HG02884 (cell line): ENCODE measurements around the gene AGTR1.
"Not testable (repeated sequence)": the region's sequence is repeated elsewhere in the genome, so short reads cannot be mapped to it uniquely, and the experiment has no call there.

Experiments used
- ATAC-seq: cut with Tn5 transposase; IDR thresholded peaks from one replicate; pipeline ENCODE4 v1.9.1; 2021; ENCODE audit warnings: mild to moderate bottlenecking, moderate library complexity; ENCODE audit not compliant: unreplicated experiment

AGTR1 gene

DNA sequence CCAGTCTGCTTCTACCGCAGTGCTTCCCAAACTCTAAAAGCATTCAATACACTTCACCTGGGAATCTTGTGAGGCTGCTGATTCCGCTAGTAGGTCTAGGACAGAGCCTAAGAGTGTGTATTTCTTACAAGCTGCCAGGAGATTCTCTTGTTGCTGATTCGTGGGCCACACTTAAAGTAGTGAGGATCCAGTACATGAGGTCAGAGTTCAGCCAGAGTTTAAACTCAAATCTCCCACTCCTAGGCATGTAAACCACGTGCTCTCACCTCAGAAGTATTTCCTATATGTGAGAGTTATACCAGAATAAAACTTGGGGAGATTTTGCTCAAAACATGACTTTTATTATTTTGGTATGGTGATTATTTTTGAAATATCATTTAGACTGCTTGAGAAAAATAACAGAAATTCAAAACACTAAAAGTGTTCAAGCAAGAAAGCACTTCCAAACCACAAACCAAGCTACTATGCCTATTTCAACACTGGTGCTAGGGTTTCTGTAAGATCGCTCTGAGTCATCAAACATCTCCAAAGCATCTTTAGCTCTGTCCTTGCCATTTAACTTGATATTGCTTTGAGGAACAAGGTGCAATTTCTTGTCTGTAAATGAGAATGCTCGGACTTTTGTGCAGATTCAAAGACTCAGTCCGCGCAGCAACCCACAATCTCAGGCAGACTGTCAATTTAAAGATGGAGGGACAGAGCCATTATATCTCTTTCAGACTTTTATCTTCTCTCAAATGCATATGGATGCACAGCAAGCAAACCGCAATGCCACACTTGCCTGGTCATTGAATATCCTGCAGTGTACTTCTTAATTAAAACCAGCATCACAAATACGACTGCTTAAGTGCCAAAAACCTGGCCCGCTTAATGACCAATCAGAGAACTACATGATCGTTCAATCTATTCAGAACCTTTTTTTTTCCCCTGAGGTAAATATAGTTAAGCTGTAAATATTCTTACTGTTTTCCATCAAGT, 59.8 kb downstream of the AGTR1 start:
- no peak for ATAC-seq

DNA sequence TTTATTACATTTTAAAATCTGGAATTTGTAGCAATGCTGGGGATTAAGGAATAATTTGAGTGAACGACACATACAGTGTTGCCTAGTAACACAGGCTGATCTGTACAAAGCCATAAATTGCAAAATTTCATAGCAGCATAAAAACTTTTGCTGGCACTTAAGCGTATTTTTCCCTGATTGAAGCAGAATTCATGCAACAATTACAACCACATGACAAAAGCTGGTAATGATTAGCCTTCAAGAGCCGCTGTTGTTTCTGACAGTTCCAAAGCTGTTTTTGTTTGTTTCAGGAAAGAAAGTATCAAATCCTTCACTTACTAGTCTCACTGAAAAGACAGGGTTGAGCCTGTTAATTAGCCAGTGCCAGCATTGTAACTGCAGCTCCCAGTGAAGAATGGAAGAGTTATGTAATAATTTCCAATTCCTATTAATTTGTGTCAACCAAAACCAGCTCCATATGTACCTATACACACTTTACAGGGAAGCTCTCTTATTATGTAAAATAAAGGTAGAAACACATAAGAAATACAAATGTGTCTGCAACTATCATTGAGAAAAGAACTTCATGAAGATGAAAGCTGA, 60.7 kb downstream of the AGTR1 start:
- no peak for ATAC-seq

DNA sequence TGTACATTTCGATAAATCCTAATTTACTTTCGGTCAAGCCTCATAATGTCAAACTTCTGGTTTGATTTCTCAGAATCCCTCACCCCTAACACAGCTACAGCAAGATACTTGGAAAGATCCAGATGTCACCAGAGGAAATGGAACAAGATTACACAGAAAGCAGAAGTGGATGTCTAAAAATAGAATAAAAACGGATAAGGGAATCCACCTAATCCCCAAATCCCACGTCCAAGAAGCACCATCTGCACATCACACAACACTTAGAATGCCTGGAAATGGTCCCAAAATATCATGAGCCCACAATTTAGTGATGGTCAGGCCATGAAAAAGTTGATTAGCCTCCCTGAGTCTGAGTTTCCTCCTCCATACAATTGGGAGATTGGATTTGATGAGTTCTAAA, 61.7 kb downstream of the AGTR1 start:
- ATAC-seq, result no peak

DNA sequence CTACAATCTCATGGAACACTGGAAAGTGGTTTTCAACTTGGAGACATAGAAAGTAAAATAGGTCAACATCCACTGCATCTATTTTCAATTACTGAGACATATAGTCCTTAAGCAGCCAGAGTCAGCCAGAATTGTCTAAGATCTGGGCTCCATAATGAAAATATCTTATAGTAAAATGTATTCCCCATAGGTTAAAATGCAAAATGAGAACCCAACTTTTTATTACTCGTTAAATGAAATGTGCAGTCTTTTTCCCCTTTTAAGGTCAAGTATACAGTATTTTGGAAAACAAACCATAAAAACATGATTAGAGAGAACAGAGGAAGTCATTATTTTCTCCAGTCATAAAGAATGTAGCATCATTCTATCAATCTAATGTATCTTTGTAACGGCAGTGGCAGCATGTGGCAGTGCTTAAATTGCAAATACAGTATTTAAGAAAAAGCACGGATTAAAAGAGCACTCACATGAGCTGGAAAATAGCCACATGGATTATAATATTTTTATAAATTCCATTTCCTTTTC, 65.5 kb downstream of the AGTR1 start:
- no peak for ATAC-seq

DNA sequence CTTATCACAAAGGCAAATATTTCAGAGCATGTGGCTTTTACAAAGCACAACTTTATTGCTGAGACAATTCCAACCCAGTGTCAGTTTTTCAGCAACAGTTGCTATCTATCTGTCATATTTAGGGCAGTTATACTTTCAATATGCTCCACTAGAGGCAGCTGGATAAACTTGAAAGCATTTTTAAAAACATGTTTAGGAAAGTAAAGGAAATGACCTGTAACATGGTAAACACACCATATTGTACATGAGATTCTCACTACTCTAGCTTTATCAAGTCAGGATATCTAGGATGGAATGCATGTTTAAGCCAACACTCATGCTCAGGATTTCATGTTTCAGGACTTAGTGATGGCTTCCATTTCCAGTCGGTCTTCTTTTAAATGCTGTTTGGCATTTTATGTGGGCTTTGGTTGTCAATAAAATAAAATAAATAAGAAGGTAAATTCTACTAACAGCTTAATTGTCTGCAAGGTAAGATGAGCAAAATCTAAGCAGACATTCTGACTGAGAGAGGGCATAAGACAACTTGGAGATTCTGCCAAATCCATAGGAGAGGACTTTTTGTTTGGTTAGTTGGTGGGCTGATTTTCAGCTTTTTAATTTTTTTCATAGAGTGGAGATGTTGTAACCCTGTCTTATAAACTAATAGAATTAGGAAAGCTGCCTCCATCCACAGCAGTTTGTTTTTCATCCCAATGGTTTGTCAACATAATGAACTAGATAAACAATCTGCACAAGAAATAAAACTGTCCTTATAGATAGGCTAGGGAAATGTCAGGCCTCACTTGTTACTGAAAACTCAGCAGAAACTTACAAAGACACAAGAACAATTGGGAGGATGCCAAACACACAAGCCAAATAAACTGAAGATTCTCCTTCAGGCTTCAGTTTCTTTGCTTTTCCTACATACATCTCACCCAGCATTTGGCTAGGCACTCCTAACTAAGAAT, 66.6 kb downstream of the AGTR1 start:
- ATAC-seq, result no peak

DNA sequence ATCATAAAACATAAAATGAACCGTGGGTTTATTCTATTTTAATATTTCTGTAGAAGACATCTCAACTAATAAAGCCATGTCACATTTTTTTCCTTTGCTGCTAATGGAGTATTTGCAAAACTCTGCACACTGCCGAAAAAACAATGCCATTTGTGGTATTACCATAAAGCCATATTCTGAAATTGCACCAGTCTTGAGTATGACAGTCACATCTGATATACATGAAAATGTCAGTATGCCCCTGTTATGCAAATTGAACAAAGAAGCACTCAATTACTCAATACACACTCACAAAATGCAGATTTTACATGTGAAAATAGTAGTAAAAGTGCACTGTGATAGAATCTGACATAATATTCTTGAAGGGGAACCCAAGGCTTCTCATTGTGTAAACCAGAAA, 74.7 kb downstream of the AGTR1 start:
- no peak for ATAC-seq

DNA sequence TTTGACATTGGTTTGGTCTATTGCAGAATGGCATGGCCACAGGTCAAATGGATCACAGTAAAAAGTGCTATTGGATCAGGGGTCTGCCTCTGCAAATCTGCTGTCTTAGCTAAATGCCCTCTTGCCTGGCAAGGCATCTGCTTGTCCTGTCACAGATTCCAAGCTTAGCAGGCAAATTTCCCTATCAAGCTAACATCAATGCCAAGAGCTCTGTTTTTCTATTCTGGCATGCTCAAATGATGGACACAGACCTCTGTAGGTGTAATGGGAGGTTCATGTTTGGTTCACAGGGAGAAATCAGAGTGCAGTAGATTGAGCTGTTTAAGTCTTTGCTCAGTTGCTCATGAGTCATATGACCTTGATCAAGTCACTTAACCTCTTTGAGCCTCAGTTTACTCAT, 75.1 kb downstream of the AGTR1 start:
- ATAC-seq, result no peak

DNA sequence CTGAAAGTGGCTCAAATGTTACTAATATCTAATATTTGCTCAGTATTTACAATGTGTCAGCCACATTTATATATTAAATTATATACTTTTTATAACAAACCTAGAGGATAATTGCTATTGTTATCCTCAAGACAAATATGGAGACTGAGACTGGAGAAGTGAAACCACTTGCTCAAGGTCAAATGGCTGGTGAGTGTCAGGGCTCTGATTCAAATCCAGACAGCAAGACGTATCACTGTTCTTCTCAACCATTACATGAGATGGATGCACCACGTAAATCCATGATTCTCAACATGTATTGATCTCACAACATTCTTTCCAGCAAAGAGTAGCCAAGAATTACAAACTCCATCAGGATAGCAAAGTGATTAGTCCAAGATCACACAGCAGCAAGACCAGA, 76.1 kb downstream of the AGTR1 start:
- ATAC-seq, result no peak

DNA sequence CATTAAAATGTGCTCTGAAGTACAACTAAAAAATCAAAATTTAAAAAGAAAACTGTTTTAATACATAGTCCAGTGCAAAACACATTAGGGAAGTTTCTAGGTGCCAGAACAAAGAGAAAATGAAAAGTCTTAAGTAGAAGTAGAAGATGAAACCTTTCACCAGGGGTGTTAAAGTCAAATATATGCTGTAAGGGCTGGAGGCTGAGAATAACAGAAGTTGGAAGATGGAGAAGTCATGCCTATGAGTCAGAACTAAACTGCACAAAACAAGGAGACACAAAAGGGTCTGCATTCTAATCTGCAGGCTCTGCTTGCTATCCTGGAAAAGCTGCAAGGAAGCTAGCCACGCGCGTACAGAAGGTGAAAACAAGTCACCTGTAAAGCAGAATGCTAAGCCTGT, 81.2 kb downstream of the AGTR1 start:
- ATAC-seq, result no peak

DNA sequence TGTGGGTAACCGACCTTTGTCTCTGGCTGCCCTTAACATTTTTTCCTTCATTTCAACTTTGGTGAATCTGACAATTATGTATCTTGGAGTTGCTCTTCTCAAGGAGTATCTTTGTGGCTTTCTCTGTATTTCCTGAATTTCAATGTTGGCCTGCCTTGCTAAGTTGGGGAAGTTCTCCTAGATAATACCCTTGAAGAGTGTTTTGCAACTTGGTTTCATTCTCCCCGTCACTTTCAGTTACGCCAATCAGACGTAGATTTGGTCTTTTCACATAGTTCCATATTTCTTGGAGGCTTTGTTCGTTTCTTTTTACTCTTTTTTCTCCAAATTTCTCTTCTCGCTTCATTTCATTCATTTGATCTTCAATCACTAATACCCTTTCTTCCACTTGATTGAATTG, 87.3 kb downstream of the AGTR1 start:
- ATAC-seq, result not testable (repeated sequence)

DNA sequence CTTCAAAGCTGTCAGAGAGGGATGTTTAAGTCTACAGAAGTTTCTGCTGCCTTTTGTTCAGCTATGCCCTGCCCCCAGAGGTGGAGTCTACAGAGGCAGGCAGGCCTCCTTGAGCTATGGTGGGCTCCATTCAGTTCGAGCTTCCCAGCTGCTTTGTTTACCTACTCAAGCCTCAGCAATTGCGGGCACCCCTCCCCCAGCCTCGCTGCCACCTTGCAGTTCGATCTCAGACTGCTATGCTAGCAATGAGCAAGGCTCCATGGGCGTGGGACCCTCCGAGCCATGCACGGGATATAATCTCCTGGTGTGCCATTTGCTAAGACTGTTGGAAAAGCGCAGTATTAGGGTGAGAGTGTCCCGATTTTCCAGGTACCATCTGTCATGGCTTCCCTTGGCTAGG, 88.5 kb downstream of the AGTR1 start:
- not testable (repeated sequence) for ATAC-seq

DNA sequence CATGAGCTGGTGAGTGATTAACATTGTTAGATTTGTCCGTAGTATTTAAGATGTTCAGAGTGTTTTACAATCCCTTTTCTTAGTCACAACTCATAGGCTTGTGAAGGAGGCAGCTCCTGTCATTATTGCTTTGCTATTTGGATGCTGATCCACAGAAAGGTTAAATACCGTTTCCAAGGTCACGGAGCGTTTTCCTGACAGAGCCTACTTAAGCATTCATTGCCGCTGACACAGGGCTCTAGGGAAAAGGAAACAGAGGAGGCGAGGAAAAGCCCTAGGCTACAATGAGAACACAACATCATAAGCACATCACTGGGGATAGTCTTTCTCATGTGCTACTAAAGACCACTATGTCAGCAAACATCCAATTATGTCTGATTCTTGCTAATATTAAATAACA, 91.4 kb downstream of the AGTR1 start:
- no peak for ATAC-seq

DNA sequence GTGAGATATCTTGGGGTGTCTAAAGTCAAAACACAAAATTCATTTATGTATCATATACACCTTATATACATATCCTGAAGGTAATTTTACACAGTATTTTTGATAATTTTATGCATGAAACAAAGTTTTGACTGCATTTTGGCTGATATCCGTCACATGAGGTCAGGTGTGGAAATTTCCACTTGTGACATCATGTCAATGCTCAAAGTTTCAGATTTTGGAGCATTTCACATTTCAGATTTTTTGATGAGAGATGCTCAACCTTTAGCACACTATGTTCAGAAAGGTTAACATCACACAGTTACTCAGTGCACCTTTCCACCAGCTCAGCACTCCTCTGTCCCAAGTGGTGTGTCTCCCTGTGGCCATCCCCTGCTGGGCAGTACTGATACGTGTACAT, 92.2 kb downstream of the AGTR1 start:
- no peak for ATAC-seq

DNA sequence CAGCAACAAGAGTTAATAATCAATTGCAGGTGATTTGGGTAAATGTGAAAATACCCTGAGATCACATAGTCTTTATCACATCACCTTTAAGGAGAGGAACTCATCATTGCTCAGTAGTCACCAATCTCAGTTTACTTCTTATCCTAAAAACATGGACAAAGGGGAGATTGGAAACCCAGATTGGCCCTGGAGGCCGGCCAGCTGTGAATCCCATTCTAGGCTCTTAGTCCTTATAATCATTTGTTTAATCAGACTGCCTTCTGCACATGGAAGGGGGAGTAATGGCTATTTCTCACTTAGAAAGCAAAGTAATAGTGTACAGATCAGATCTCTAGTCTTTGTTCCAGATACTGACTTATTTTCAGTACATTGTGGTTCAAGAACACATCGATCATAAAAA, 92.7 kb downstream of the AGTR1 start:
- no peak for ATAC-seq

DNA sequence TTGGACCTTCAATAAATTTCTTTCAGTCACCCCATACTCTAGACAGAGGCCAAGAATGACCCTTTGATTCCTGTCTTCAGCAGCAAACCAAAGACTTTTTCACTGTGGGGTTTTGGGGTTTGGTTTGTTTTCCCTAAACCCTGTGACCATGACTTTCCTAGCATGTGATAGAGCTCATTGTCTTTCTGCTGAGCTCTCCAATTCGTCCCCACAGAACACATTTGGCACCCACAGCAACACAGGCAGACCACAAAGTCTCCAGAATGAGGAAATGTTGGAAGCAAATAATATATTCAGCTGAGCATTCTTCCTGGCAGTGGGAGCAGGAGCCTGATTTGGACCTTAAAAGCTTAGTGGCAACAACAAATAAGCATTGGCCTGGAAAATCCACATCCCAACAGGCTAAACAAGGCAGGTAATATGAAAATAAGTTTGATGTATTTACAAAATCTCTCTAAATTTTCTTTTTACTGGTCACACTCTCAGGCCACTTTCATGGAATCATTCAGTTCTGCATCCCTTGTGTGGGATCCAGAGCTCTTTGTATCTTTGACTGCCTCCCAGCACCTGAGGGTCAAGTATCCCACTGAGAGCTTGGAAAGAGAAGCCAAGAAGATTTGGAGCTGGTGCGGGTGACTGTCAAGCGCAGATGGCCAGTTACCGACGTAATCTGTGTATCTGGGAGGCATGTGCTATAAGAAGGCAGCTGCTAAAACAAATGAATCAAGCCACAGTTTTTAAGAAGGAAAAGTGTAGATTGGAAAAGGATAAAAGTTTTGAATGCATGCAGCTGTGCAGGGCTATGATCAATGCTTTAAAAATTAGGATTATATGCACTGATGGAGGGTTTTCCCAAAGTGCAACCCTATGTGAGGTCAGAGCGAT, 93.4 kb downstream of the AGTR1 start:
- no peak for ATAC-seq

DNA sequence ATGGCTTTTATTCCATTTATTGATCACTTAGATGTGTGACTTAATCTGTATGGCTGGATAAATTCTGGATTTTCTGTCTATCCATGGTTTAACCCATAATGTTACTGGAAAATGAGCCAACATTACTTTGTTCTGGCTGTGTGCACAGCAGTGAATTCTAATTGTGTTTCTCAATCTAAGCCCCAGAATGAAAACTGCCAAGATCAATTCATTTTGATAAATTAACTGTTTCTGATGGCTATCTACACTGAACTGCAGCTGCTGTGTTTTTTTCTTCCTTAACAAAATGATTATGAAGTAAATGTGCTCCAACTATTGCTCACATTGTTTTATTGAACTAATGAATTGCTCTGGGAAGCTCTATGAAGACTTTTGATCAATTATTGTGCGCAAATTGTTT, 94.2 kb downstream of the AGTR1 start:
- ATAC-seq, result no peak

DNA sequence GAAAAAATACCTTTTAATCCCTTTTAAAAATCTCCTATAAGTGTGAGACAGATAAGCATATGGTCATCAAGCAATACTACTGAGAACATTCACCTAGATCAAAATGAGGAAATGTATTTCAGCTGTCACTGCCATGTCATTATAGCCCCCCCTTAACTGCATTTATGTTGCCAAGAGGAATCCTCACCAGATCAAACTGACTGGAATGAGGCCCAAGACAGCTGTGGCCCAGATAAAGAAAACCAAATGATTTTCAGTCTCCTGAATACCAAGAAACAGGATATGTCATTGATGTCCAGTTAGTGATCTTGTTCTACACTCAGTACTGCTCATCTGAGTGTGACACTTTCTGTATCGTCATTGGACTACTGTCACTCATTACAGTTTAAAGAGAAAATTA, 94.8 kb downstream of the AGTR1 start:
- no peak for ATAC-seq
